GM23338 (cell line): Measurements from ENCODE around the gene PTPRN2. TPM values are rescaled to one million over a fixed set of nuclear protein-coding genes. Genes with fewer than 3 reads are reported as not detected.

Experiments used
- ATAC-seq: fragments of 200-7000 bp; cut with Tn5 transposase; 3 replicates; pipeline ENCODE4 v1.9.1; 2020
- DNase-seq: peaks from one replicate; pipeline ENCODE4 v3.0.0-alpha.2; 2015; ENCODE audit warnings: low spot score
- H2AFZ ChIP-seq: fragments of 200-600 bp; sonication (generic); 2 replicates; pipeline ENCODE4 v1.8.0; 2016; ENCODE audit warnings: antibody characterized with exemption, mild to moderate bottlenecking, moderate library complexity
- H3F3A ChIP-seq: fragments of 200-600 bp; sonication (generic); replicated peaks from 2 replicates; pipeline ENCODE4 v1.8.0; 2017; ENCODE audit warnings: antibody characterized with exemption, mixed run types, low read depth
- H3K27ac ChIP-seq: fragments of 200-600 bp; sonication (generic); 2 replicates; pipeline ENCODE4 v1.6.1; 2016; ENCODE audit warnings: low read depth
- H3K27me3 ChIP-seq: fragments of 200-600 bp; sonication (generic); 2 replicates; pipeline ENCODE4 v1.8.0; 2016; ENCODE audit warnings: mild to moderate bottlenecking, mixed run types, moderate library complexity; ENCODE audit not compliant: insufficient read depth
- H3K36me3 ChIP-seq: fragments of 200-600 bp; sonication (generic); 2 replicates; pipeline ENCODE4 v1.8.0; 2016; ENCODE audit warnings: mild to moderate bottlenecking; ENCODE audit not compliant: insufficient read depth
- H3K4me1 ChIP-seq: fragments of 200-600 bp; sonication (generic); 2 replicates; pipeline ENCODE4 v1.8.0; 2016; ENCODE audit warnings: mild to moderate bottlenecking, moderate library complexity; ENCODE audit not compliant: insufficient read depth
- H3K4me2 ChIP-seq: fragments of 200-600 bp; sonication (generic); 2 replicates; pipeline ENCODE4 v1.7.1; 2017; ENCODE audit warnings: mixed run types
- H3K4me3 ChIP-seq: fragments of 200-600 bp; sonication (generic); 2 replicates; pipeline ENCODE4 v1.6.1; 2016; ENCODE audit warnings: mixed run types
- H3K79me2 ChIP-seq: fragments of 200-600 bp; sonication (generic); replicated peaks from 2 replicates; pipeline ENCODE4 v1.8.0; 2017; ENCODE audit warnings: mild to moderate bottlenecking; ENCODE audit not compliant: insufficient read depth
- H3K9me2 ChIP-seq: fragments of 200-600 bp; sonication (generic); 2 replicates; pipeline ENCODE4 v1.8.0; 2017; ENCODE audit not compliant: insufficient read depth
- H4K20me1 ChIP-seq: fragments of 200-600 bp; sonication (generic); replicated peaks from 2 replicates; pipeline ENCODE4 v1.8.0; 2017; ENCODE audit warnings: mild to moderate bottlenecking; ENCODE audit not compliant: insufficient read depth
- H3K27ac Mint-ChIP-seq: 2 replicates; pipeline ENCODE4 v1.8.0; 2020; ENCODE audit warnings: inconsistent platforms, mild to moderate bottlenecking, moderate library complexity, mixed read lengths
- H3K27me3 Mint-ChIP-seq: 3 replicates; pipeline ENCODE4 v1.8.0; 2022; ENCODE audit warnings: low read depth, mild to moderate bottlenecking, moderate library complexity, mixed read lengths, inconsistent platforms; ENCODE audit not compliant: insufficient read depth, poor library complexity
- H3K36me3 Mint-ChIP-seq: 3 replicates; pipeline ENCODE4 v1.8.0; 2021; ENCODE audit warnings: low read depth, mild to moderate bottlenecking, inconsistent platforms, moderate library complexity, mixed read lengths
- H3K4me1 Mint-ChIP-seq: 3 replicates; pipeline ENCODE4 v1.8.0; 2020; ENCODE audit warnings: mild to moderate bottlenecking, inconsistent platforms, mixed read lengths
- H3K4me3 Mint-ChIP-seq: 3 replicates; pipeline ENCODE4 v1.8.0; 2021; ENCODE audit warnings: moderate library complexity, mild to moderate bottlenecking, inconsistent platforms, mixed read lengths
- H3K9me3 Mint-ChIP-seq: 3 replicates; pipeline ENCODE4 v1.8.0; 2020; ENCODE audit warnings: moderate library complexity, mild to moderate bottlenecking, inconsistent platforms, mixed read lengths
- CREB1 ChIP-seq: fragments of 250-450 bp; sonication (Bioruptor Pico); IDR thresholded peaks from 2 replicates; pipeline ENCODE4 v1.5.0; 2020; ENCODE audit warnings: low read depth, mild to moderate bottlenecking, moderate library complexity
- EZH2 ChIP-seq: fragments of 200-600 bp; sonication (generic); IDR thresholded peaks from one replicate; pipeline ENCODE4 v1.8.0; 2017; ENCODE audit warnings: antibody characterized with exemption, mild to moderate bottlenecking, low read depth; ENCODE audit not compliant: unreplicated experiment
- JUNB ChIP-seq: IDR thresholded peaks from one replicate; pipeline ENCODE4 v1.6.1; 2016; ENCODE audit warnings: antibody characterized with exemption; ENCODE audit not compliant: unreplicated experiment
- NANOG ChIP-seq: IDR thresholded peaks from 2 replicates; pipeline ENCODE4 v1.6.1; 2016; ENCODE audit warnings: antibody characterized with exemption, borderline replicate concordance
- POLR2AphosphoS5 ChIP-seq: IDR thresholded peaks from 2 replicates; pipeline ENCODE4 v1.6.1; 2016; ENCODE audit warnings: antibody characterized with exemption, low read depth
- ZNF114 ChIP-seq: fragments of 250-450 bp; sonication (Bioruptor Pico); IDR thresholded peaks from 2 replicates; pipeline ENCODE4 v1.5.0; 2020; ENCODE audit warnings: mild to moderate bottlenecking, moderate library complexity
- ZNF331 ChIP-seq: fragments of 250-450 bp; sonication (Bioruptor Pico); IDR thresholded peaks from 2 replicates; pipeline ENCODE4 v1.5.0; 2020; ENCODE audit warnings: low read depth, mild to moderate bottlenecking, moderate library complexity
- polyA plus RNA-seq: library from polyadenylated mRNA; unstranded; fragments of >200 nt; fragmentation: Nextera tagmentation; extraction: Ambion mirVana; gene quantifications from 2 replicates; pipeline ENCODE4 v1.2.1, GENCODE V29; 2016
- total RNA-seq: library from RNA; depleted of rRNA; stranded (reverse); fragments of >200 nt; shearing (Covaris generic); gene quantifications from 2 replicates; pipeline ENCODE4 v1.2.3, GENCODE V29; 2014
- TF ChIP-seq, protein P1 (sequence below): IDR thresholded peaks from 2 replicates; pipeline ENCODE4 v1.6.1; 2016; ENCODE audit warnings: antibody characterized with exemption
- TF ChIP-seq, protein P2 (sequence below): fragments of 250-450 bp; sonication (Bioruptor Pico); IDR thresholded peaks from 2 replicates; pipeline ENCODE4 v1.5.0; 2020; ENCODE audit warnings: mild to moderate bottlenecking, moderate library complexity
- TF ChIP-seq, protein P3 (sequence below): IDR thresholded peaks from one replicate; pipeline ENCODE4 v1.6.1; 2018; ENCODE audit warnings: antibody characterized with exemption; ENCODE audit not compliant: unreplicated experiment

Gene PTPRN2
- total and polyA plus RNA-seq, 2 experiments from 2014 or later = 0.87 to 4.0 TPM

DNA sequence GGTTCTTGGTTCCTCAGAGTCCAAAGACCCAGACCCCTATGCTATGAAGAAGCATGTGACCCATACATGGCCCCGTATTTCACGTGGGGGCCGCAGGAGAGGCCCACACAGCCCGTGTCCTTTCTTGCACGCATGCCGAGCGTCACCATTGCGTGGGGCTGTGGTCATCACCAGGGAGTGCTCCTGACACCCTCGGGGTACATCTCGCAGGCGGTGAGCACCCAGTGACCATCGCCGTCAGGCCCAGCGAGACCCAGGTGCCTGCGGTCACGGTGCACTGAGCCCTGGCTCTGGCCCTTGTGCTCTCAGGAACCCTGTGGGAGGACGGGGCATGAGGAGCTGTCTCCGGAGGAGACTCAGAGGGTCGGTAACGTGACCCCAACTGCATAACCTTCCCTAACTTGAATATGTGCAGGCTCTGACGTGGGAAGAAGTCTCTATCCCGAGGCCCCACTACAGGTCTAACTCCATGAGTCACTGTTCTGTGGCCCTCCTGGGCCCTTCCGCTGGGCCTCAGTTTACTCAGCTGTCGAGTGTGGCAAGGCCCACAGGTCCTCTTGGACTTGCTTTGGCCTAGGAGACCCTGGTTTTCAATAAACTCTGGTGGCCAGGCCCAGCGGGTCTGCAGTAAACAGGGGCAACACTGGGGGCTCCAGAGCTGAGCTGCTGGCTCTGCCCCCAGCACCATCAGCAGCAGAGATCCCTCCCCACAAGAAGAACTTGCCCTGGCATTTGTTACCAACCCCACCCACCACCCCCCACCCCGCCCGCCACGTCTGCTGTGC lies 503.9 kb downstream of the PTPRN2 start:
- Histone ChIP-seq H3K4me2 (no peak overlapping the region), H3K4me1 (no peaks in the 10 kb centered on the region), H4K20me1 (no peaks in the 10 kb centered on the region), H3K9me2 (no peaks in the 10 kb centered on the region), H3K79me2 (no peaks in the 10 kb centered on the region), H3K27ac (no peak overlapping the region), H3K36me3 (no peaks in the 10 kb centered on the region), H2AFZ (no peak overlapping the region), H3K27me3 (no peaks in the 10 kb centered on the region), H3F3A (no peaks in the 10 kb centered on the region), H3K4me3 (no peak overlapping the region)
- no peak overlapping the region for H3K4me3 Mint-ChIP-seq
- DNase-seq (no peak), ATAC-seq (no peak)
- peaks cover 57% of the 10 kb centered on the region for H3K36me3 Mint-ChIP-seq
- TF ChIP-seq NANOG (no peak), POLR2AphosphoS5 (no peak), ZNF114 (CRISPR knock-in tag) (no peak), CREB1 (CRISPR knock-in tag) (no peak), JUNB (no peak)
- H3K27ac Mint-ChIP-seq = no peak overlapping the region
- peaks cover 5% of the 10 kb centered on the region for H3K27me3 Mint-ChIP-seq
- no peaks in the 10 kb centered on the region for H3K4me1 Mint-ChIP-seq
- peaks cover 90% of the 10 kb centered on the region for H3K9me3 Mint-ChIP-seq

DNA sequence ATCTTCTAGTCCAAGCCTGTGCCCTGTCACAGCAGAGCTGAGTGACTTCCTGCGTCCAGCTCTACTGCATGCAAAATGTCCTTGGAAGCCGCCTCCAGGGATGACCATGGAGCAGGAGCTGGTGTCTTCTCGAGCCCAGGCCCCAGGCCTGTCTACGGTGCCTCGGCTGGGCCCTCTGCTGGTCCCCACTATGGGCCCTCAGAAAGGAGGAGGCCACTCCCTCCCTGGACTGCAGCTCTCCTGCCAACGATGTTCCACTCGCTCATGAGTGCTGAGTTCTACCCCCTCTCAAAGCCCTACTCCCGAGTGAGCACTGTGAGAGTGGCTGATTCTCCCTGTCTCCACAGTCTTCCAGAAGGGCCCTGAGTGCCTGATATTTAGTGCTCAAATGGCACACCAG lies 504.9 kb downstream of the PTPRN2 start:
- Histone ChIP-seq H3K27me3 (no peaks in the 10 kb centered on the region), H3K27ac (no peak overlapping the region), H3K9me2 (no peaks in the 10 kb centered on the region), H3K79me2 (no peaks in the 10 kb centered on the region), H3F3A (no peaks in the 10 kb centered on the region), H2AFZ (no peak overlapping the region), H3K4me3 (no peak overlapping the region), H4K20me1 (no peaks in the 10 kb centered on the region), H3K36me3 (no peaks in the 10 kb centered on the region), H3K4me2 (no peak overlapping the region), H3K4me1 (no peaks in the 10 kb centered on the region)
- Mint-ChIP-seq H3K4me1 (no peaks in the 10 kb centered on the region), H3K4me3 (no peak overlapping the region), H3K36me3 (peaks cover 64% of the 10 kb centered on the region), H3K9me3 (peaks cover 100% of the 10 kb centered on the region), H3K27me3 (peaks cover 5% of the 10 kb centered on the region), H3K27ac (no peak overlapping the region)
- DNase-seq (no peak), ATAC-seq (no peak)
- TF ChIP-seq, protein P1, sequence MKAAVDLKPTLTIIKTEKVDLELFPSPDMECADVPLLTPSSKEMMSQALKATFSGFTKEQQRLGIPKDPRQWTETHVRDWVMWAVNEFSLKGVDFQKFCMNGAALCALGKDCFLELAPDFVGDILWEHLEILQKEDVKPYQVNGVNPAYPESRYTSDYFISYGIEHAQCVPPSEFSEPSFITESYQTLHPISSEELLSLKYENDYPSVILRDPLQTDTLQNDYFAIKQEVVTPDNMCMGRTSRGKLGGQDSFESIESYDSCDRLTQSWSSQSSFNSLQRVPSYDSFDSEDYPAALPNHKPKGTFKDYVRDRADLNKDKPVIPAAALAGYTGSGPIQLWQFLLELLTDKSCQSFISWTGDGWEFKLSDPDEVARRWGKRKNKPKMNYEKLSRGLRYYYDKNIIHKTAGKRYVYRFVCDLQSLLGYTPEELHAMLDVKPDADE = no peak
- no peak for TF ChIP-seq POLR2AphosphoS5
- no peak for TF ChIP-seq CREB1 (CRISPR knock-in tag)
- TF ChIP-seq ZNF331 (CRISPR knock-in tag) = no peak
- TF ChIP-seq EZH2 = no peak
- TF ChIP-seq, protein P2, sequence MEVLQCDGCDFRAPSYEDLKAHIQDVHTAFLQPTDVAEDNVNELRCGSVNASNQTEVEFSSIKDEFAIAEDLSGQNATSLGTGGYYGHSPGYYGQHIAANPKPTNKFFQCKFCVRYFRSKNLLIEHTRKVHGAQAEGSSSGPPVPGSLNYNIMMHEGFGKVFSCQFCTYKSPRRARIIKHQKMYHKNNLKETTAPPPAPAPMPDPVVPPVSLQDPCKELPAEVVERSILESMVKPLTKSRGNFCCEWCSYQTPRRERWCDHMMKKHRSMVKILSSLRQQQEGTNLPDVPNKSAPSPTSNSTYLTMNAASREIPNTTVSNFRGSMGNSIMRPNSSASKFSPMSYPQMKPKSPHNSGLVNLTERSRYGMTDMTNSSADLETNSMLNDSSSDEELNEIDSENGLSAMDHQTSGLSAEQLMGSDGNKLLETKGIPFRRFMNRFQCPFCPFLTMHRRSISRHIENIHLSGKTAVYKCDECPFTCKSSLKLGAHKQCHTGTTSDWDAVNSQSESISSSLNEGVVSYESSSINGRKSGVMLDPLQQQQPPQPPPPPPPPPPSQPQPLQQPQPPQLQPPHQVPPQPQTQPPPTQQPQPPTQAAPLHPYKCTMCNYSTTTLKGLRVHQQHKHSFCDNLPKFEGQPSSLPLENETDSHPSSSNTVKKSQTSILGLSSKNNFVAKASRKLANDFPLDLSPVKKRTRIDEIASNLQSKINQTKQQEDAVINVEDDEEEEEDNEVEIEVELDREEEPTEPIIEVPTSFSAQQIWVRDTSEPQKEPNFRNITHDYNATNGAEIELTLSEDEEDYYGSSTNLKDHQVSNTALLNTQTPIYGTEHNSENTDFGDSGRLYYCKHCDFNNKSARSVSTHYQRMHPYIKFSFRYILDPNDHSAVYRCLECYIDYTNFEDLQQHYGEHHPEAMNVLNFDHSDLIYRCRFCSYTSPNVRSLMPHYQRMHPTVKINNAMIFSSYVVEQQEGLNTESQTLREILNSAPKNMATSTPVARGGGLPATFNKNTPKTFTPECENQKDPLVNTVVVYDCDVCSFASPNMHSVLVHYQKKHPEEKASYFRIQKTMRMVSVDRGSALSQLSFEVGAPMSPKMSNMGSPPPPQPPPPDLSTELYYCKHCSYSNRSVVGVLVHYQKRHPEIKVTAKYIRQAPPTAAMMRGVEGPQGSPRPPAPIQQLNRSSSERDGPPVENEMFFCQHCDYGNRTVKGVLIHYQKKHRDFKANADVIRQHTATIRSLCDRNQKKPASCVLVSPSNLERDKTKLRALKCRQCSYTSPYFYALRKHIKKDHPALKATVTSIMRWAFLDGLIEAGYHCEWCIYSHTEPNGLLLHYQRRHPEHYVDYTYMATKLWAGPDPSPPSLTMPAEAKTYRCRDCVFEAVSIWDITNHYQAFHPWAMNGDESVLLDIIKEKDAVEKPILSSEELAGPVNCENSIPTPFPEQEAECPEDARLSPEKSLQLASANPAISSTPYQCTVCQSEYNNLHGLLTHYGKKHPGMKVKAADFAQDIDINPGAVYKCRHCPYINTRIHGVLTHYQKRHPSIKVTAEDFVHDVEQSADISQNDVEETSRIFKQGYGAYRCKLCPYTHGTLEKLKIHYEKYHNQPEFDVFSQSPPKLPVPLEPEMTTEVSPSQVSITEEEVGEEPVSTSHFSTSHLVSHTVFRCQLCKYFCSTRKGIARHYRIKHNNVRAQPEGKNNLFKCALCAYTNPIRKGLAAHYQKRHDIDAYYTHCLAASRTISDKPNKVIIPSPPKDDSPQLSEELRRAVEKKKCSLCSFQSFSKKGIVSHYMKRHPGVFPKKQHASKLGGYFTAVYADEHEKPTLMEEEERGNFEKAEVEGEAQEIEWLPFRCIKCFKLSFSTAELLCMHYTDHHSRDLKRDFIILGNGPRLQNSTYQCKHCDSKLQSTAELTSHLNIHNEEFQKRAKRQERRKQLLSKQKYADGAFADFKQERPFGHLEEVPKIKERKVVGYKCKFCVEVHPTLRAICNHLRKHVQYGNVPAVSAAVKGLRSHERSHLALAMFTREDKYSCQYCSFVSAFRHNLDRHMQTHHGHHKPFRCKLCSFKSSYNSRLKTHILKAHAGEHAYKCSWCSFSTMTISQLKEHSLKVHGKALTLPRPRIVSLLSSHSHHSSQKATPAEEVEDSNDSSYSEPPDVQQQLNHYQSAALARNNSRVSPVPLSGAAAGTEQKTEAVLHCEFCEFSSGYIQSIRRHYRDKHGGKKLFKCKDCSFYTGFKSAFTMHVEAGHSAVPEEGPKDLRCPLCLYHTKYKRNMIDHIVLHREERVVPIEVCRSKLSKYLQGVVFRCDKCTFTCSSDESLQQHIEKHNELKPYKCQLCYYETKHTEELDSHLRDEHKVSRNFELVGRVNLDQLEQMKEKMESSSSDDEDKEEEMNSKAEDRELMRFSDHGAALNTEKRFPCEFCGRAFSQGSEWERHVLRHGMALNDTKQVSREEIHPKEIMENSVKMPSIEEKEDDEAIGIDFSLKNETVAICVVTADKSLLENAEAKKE (CRISPR knock-in tag) = no peak
- TF ChIP-seq JUNB = no peak
- TF ChIP-seq, protein P3, sequence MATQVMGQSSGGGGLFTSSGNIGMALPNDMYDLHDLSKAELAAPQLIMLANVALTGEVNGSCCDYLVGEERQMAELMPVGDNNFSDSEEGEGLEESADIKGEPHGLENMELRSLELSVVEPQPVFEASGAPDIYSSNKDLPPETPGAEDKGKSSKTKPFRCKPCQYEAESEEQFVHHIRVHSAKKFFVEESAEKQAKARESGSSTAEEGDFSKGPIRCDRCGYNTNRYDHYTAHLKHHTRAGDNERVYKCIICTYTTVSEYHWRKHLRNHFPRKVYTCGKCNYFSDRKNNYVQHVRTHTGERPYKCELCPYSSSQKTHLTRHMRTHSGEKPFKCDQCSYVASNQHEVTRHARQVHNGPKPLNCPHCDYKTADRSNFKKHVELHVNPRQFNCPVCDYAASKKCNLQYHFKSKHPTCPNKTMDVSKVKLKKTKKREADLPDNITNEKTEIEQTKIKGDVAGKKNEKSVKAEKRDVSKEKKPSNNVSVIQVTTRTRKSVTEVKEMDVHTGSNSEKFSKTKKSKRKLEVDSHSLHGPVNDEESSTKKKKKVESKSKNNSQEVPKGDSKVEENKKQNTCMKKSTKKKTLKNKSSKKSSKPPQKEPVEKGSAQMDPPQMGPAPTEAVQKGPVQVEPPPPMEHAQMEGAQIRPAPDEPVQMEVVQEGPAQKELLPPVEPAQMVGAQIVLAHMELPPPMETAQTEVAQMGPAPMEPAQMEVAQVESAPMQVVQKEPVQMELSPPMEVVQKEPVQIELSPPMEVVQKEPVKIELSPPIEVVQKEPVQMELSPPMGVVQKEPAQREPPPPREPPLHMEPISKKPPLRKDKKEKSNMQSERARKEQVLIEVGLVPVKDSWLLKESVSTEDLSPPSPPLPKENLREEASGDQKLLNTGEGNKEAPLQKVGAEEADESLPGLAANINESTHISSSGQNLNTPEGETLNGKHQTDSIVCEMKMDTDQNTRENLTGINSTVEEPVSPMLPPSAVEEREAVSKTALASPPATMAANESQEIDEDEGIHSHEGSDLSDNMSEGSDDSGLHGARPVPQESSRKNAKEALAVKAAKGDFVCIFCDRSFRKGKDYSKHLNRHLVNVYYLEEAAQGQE = no peak
- no peak for TF ChIP-seq NANOG
- TF ChIP-seq ZNF114 (CRISPR knock-in tag) = no peak
